Brain microvascular endothelial cell (primary cell): ENCODE measurements around the gene SCN4B.

ENCODE experiments used
- DNase-seq: peaks from one replicate; pipeline ENCODE4 v3.0.0-alpha.2; 2020
- H3K27ac ChIP-seq: fragments of 250-450 bp; sonication (Bioruptor Pico); 2 replicates; pipeline ENCODE4 v1.5.1; 2020; ENCODE audit warnings: mild to moderate bottlenecking, moderate library complexity
- H3K27me3 ChIP-seq: fragments of 250-450 bp; sonication (Bioruptor Pico); replicated peaks from 2 replicates; pipeline ENCODE4 v1.5.1; 2020; ENCODE audit warnings: mild to moderate bottlenecking
- H3K36me3 ChIP-seq: fragments of 250-450 bp; sonication (Bioruptor Pico); replicated peaks from 2 replicates; pipeline ENCODE4 v1.5.1; 2020; ENCODE audit warnings: mild to moderate bottlenecking
- H3K4me3 ChIP-seq: 2 replicates; pipeline ENCODE4 v1.5.1; 2011; ENCODE audit warnings: low read depth, mild to moderate bottlenecking, control low read depth, low read length, moderate library complexity
- in situ Hi-C: cut with HindIII; loops from 2 replicates; pipeline ENCODE4 v1.10.0; 2017; ENCODE audit warnings: low sequenced_read_pairs, low pct_ligation_motif_present
- TF ChIP-seq, protein P1 (sequence below): IDR thresholded peaks from 2 replicates; pipeline ENCODE4 v1.5.1; 2011; ENCODE audit warnings: low read depth, mild to moderate bottlenecking, moderate library complexity, low read length, control low read depth, inconsistent platforms; ENCODE audit errors: missing control alignments

SCN4B gene

GRCh38 chr11:118166641-118167040 lies 14.0 kb upstream of the SCN4B start:
- H3K27me3 ChIP-seq, result peaks cover 9% of the 10 kb centered on the region
- TF ChIP-seq, protein P1, sequence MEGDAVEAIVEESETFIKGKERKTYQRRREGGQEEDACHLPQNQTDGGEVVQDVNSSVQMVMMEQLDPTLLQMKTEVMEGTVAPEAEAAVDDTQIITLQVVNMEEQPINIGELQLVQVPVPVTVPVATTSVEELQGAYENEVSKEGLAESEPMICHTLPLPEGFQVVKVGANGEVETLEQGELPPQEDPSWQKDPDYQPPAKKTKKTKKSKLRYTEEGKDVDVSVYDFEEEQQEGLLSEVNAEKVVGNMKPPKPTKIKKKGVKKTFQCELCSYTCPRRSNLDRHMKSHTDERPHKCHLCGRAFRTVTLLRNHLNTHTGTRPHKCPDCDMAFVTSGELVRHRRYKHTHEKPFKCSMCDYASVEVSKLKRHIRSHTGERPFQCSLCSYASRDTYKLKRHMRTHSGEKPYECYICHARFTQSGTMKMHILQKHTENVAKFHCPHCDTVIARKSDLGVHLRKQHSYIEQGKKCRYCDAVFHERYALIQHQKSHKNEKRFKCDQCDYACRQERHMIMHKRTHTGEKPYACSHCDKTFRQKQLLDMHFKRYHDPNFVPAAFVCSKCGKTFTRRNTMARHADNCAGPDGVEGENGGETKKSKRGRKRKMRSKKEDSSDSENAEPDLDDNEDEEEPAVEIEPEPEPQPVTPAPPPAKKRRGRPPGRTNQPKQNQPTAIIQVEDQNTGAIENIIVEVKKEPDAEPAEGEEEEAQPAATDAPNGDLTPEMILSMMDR, result no peak
- in situ Hi-C loops, result no loop called here
- DNase-seq, result no peak
- H3K4me3 ChIP-seq, result no peak overlapping the region
- no peaks in the 10 kb centered on the region for H3K36me3 ChIP-seq
- H3K27ac ChIP-seq, result no peak overlapping the region

- Histone ChIP-seq H3K27me3 (peaks cover 5% of the 10 kb centered on the region), H3K27ac (no peak overlapping the region), H3K4me3 (no peak overlapping the region), H3K36me3 (no peaks in the 10 kb centered on the region)
- in situ Hi-C loops, result no loop called here
- TF ChIP-seq, protein P1, result no peak
- no peak for DNase-seq
Measured at GRCh38 chr11:118164885-118165284, 12.3 kb upstream of the SCN4B start.

DNA sequence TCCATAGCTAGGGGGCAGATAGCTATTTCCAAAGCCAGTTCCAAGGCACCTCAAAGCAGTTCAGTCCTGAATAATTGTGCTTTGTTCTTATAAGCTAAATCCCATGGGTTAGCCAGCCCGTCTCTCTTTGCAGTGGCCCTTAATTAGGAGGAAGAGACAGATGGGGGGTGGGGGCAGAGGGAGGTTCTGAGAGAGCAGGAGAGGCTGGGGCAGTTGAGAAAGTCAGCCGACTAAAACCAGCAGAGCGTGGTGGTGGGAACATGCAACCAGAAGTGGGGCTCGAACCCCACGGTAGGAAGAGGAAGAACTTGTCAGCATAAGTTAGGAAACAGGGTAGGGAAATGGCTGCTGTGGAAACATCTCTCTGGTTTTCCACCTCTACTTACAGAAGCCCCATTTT lies 10.9 kb upstream of the SCN4B start:
- in situ Hi-C loops, result no loop called here
- Histone ChIP-seq H3K36me3 (no peaks in the 10 kb centered on the region), H3K4me3 (no peak overlapping the region), H3K27ac (no peak overlapping the region), H3K27me3 (peaks cover 6% of the 10 kb centered on the region)
- TF ChIP-seq, protein P1, result no peak
- no peak for DNase-seq

DNA sequence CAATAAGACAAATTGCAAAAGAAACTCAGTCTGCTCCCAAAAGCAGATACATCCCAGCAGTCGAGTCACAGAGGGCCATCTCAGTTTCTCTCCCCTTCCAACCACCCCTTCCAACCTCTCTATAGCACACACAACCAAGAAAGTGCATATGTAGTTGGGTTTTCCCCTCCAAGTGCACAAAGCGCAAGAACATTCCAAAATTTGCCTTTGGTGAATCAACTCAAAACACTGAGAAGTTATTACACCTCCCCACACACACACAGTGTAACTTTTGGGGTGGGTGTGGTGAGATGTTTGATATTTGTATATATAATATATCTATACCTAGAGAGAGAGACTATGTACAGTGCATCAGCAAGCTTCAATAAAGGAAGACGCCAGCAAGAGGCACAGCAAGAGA lies 10.2 kb upstream of the SCN4B start:
- DNase-seq, result no peak
- Histone ChIP-seq H3K27ac (no peak overlapping the region), H3K4me3 (no peak overlapping the region), H3K36me3 (no peaks in the 10 kb centered on the region), H3K27me3 (peaks cover 8% of the 10 kb centered on the region)
- TF ChIP-seq, protein P1, result no peak
- in situ Hi-C loops, result no loop called here

- in situ Hi-C loops, result no loop called here
- no peak for DNase-seq
- Histone ChIP-seq H3K27ac (no peak overlapping the region), H3K36me3 (no peaks in the 10 kb centered on the region), H3K4me3 (no peak overlapping the region), H3K27me3 (peaks cover 19% of the 10 kb centered on the region)
- TF ChIP-seq, protein P1, result no peak
Measured at GRCh38 chr11:118161786-118162185, 9.2 kb upstream of the SCN4B start.

DNA sequence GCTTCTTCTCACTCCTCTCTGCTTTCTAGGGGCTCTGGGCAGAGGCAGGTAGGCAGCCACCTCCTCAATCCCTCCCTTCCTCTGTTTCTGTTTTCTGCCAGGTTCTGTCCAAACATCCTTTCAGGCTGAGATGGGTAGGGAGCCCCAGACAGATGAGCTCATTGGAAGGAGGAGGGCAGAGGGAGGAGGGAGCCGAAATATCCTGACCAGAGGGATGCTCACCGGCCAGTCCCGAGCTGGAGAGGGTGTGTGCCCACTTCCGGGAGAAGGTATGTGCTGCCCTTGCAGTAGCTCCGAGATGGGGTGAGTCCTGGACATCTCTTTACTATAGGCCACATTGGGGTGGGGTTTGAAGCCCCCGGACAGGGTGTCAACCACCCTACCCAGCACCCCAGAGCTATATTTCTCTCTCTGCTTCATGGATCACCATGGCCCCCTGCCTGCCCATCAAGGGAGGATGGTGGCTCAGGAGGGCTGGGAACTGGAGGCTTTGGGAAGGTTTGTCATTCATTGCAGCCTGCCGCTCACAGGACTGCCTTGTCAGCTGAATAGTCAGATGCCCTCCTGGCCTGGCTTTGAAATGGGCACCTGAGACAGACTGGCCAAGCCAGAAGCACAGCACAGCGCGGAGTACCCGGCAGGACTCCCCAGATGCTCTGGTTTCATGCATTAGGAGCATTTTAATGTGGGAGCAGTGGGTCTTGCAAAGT lies 4.7 kb upstream of the SCN4B start:
- Histone ChIP-seq H3K36me3 (no peaks in the 10 kb centered on the region), H3K27me3 (peaks cover 57% of the 10 kb centered on the region), H3K27ac (no peak overlapping the region), H3K4me3 (no peak overlapping the region)
- TF ChIP-seq, protein P1, result no peak
- DNase-seq, result no peak
- in situ Hi-C loops, result no loop called here
